ENCODE results near the gene CCDC116.

The CCDC116 gene, protein sequence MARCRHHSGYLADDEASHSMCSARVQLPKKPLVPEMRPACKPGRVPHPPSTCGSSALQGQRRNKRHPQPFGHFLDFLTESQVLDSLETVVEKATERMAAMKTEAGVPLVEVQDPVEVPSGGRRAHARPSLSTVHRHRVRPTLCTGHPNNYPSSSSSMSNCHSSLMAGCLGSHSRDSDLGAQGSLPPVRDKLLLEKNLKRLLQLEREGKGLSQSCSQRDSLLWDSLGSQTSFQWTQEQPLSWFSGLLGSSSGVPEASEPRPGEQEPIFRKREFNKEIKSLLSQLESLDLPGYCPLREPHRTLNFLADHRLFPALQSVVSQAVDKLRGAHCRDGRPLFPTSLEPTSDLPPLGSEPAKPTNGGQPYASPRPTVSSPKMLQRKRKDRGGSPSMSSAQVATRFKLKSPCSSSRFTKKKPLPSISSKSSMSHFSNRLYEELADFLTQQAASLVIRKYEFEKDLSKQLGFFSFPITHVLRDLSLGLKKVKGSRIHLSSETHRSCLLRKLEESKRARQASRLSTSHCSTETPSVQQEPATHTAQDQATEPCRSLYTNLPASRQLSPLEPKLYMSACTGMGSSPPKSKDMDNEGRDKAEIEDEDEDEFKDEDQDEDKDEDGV

DNA sequence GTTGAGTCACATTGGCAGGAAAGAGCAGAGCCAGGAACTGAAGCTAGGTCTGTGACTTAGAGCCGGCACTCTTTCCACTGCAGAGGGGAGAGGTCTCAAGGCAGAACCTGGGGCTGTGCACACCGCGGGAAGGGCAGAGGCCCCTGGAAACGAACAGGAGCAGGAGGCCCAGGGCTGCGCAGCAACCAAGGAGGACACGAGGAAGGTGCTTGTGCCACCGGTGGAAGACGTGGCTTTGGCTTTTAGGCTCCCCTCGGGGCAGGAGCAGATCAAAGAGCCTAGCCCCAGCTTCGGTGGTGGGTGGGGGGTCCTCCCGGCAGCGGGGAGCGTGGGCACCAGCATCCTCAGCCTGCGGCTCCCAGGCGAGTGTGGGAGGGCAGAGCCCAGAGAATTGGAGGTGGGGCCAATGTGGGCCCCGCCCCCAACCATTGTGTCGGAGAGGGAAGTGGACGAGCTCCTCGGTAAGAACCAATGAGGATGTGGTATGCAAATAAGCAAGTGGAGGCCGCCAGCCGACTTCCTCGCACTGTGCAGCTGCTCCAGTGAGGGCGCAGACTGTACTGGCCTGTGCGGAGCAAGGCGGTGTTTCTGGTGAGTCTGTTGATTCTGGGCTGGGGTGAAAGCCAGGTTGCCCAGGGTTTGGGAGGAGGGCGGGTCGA, at the start of gene CCDC116:
CCDC116 (plus strand) TSS at position 524 of the 659 bp plus-strand sequence. CDS start 422 bp downstream, outside the sequence.
- Histone ChIP-seq H3K9ac (no peak within 1 kb of the TSS), H3K4me3 (no peak within 1 kb of the TSS)

DNA sequence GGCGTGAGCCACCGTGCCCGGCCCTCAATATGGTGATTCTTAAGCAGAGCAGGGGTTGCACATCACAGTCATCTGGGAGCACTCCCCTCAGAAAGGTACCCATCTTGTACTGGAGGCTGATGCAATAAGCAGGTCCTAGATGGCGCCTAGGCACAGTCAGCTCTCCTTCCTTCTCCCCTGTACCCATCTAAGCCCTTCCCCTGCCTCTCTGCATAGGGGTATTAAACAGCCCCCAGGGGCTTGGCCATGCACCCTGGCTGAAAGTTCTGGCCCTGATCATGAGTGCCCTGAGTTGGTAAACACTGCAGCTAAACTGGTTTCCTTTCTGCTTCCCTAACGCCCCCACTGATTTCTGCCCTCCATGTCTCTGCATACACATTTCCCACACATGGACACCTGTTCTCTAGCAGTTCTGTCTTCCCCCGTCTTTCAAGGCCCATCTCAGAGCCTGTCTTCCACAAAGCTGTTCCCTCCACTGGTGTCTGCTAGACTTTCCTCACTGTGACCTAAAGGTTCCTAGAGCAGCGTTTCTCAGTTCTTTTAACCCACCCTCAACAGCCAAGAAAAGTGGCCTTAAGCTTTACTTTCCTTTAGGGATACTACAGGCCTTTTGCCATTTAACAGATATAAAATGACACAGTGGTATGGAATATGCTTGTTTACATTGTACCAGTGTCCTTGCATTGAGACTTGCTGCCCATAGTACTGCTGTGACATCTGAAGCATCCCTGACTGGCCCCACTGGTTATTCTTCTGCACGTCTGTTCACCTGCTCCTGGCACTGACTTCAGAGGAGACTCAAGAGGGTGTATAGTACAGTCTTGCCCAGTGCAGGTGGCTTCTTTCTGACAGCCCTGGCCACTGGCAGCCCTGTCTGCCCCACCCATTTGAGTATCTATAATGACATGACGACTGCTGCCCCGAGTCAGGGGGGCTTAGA, 49.5 kb upstream of the CCDC116 start:
- H3K27me3 ChIP-seq = no peaks in the 10 kb centered on the region
- peak overlapping the region; percentile 23 for H3K4me2 ChIP-seq
- H4K20me1 ChIP-seq = peaks cover 100% of the 10 kb centered on the region
- peaks cover 65% of the 10 kb centered on the region for H3K36me3 ChIP-seq
- H3K9me3 ChIP-seq = no peaks in the 10 kb centered on the region
- peak overlapping the region; percentile 53; the same call in 1 of the 2 replicates for H3K27ac ChIP-seq
- H3K4me1 ChIP-seq = peaks cover 59% of the 10 kb centered on the region
- H3K4me3 ChIP-seq = no peak overlapping the region
- H3K9ac ChIP-seq = peak overlapping the region; percentile 45; the same call in 1 of the 2 replicates
- no peak for TF ChIP-seq Cebpa-rat (IDR thresholded peaks at IDR 0.05)

More for the DNA sequence above, at the start of gene CCDC116:
- Histone ChIP-seq H3K27ac (no peak within 1 kb of the TSS), H4K20me1 (peaks cover 13% of the 10 kb centered on the region), H3K4me2 (no peak within 1 kb of the TSS), H3K4me1 (peaks cover 30% of the 10 kb centered on the region), H3K36me3 (peaks cover 13% of the 10 kb centered on the region), H3K27me3 (no peaks in the 10 kb centered on the region), H3K9me3 (0 out of 2 replicates have a peak, but pooled peaks cover 7% of the 10 kb centered on the region)
- TF ChIP-seq Cebpa-rat (IDR thresholded peaks at IDR 0.05) = no peak

DNA sequence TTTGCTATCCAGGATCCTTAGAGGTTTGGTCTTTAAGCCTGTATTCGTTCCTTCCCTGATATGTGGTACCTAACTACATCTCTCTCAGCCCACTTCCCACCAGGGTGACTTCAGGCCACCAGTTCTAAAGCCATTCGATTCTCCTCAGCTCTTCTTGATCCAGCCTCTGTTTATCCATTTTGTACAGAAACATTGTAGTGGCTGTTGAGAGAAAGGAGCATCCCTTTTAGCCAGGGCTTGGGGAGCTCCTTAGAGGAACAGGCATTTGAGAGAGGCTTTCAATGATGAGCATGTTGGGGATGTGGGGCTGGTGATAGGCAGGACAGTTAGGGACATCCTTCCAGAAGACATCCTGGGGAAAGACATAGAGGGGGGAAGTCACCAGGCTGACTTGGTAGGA, 47.2 kb upstream of the CCDC116 start:
- H4K20me1 ChIP-seq = peaks cover 100% of the 10 kb centered on the region
- H3K4me2 ChIP-seq = no peak overlapping the region
- H3K9ac ChIP-seq = no peak overlapping the region
- no peaks in the 10 kb centered on the region for H3K9me3 ChIP-seq
- H3K4me3 ChIP-seq = no peak overlapping the region
- H3K36me3 ChIP-seq = peaks cover 69% of the 10 kb centered on the region
- H3K27me3 ChIP-seq = no peaks in the 10 kb centered on the region
- TF ChIP-seq Cebpa-rat (IDR thresholded peaks at IDR 0.05) = no peak
- no peak overlapping the region for H3K27ac ChIP-seq
- H3K4me1 ChIP-seq = peaks cover 53% of the 10 kb centered on the region

DNA sequence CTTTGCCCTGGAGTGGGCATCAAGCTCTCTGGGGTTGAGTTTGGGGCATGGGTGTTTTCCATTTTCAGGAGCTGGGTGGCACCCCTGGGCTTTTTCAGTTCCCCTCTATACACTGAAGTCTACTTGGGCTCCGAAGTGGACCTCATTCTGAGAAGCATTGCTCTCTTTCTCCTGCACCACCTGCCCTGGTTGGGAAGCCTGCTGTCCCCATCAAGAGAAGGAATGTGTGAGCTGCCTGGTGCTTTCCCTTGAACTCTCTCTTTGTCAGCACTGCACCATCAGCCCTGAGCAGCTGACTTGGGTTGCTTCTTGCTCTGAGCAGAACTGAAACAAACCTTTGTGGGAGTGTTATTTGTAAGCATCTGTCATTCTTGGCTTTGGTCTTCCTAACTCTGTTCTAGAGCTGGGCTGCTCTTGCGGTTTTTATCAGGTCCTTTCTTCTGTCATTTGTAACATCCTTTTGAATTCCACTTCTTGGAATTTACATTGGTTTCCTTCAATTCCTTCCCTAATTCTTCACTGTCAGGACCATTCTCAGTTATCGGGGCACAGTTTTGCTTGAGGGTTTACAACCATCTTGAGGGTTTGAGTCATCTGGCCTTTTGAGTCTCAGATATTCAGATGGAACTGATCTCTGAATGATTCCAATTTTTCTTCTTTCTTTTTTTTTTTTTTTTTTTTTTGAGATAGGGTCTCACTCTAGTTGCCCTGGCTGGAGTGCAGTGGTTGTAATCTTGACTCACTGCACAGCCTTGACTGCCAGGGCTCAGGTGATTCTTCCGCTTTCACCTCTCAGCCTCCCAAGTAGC, 44.6 kb upstream of the CCDC116 start:
- Histone ChIP-seq H3K36me3 (peaks cover 79% of the 10 kb centered on the region), H4K20me1 (peaks cover 100% of the 10 kb centered on the region), H3K4me2 (peak overlapping the region; percentile 55)

DNA sequence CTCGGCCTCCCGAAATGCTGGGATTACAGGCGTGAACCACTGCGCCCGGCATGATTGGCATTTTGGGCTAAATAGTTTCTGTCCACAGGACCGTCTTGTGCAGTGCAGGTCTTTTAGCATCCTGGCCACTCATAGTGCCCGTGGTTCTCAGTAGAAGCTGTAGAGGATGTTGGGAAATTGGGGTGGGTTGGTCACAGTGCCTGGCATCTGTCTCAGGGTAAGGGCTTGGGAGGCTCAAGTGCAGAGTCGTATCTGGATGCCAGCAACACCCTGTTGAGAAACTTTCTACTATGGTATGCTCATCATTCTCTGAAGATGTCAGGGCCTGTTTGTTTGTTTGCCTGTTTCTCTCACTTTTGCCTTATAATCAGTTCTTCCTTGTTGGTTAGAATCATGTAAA, 43.2 kb upstream of the CCDC116 start:
- no peaks in the 10 kb centered on the region for H3K27me3 ChIP-seq
- H3K27ac ChIP-seq = no peak overlapping the region
- H3K4me3 ChIP-seq = no peak overlapping the region
- no peak overlapping the region for H3K9ac ChIP-seq
- H3K4me2 ChIP-seq = peak overlapping the region; percentile 63; the same call in 1 of the 2 replicates
- H4K20me1 ChIP-seq = peaks cover 100% of the 10 kb centered on the region
- peaks cover 42% of the 10 kb centered on the region for H3K4me1 ChIP-seq
- H3K9me3 ChIP-seq = no peaks in the 10 kb centered on the region
- TF ChIP-seq Cebpa-rat (IDR thresholded peaks at IDR 0.05) = no peak
- H3K36me3 ChIP-seq = peaks cover 84% of the 10 kb centered on the region

More for the DNA sequence above, 44.6 kb upstream of the CCDC116 start:
- H3K27ac ChIP-seq = no peak overlapping the region
- no peaks in the 10 kb centered on the region for H3K9me3 ChIP-seq
- H3K9ac ChIP-seq = no peak overlapping the region; the same call in 1 of the 2 replicates
- H3K27me3 ChIP-seq = no peaks in the 10 kb centered on the region
- H3K4me3 ChIP-seq = no peak overlapping the region
- TF ChIP-seq Cebpa-rat (IDR thresholded peaks at IDR 0.05) = no peak
- peaks cover 43% of the 10 kb centered on the region for H3K4me1 ChIP-seq

DNA sequence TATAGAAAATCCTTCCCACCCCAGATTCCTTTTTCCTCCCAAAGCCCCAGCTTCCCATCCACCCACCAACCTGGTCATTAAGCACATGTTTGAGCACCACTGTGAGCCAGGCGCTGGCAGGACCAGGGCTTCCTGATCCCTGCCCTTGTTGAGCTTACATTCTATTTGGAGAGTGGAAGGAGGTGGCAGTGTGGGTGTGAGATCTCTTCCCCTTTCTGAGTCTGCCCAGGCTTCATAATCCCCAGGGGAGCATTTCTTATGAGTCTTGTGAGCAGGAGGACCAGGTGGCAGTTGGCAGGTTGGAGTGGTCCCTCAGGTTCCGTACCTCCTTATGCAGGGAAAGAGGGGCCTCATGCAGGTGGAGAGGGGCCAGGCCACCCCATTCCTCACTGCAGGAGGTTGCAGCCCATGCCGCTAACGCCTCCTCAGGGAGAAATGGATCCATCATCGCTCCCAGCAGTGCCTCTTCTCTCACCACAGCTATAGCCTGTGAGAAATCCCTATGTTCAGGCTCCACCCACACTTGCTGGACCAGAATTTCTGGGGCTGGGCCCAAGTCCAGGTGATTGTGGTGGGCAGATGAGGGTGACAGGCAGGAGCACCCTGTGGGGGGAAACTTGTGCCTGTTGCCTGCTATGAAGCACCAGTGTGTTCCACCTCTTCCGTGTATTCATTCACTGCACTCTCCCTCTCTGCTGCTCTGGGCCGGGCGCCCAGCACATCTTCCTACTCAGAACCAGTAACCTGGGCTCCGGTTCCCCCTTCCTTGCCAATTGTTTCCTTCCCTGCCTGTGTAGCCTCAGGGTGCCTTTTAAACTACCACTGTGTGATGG, 41.5 kb upstream of the CCDC116 start:
- Histone ChIP-seq H3K4me1 (peaks cover 42% of the 10 kb centered on the region), H3K36me3 (peaks cover 85% of the 10 kb centered on the region), H4K20me1 (peaks cover 100% of the 10 kb centered on the region), H3K4me2 (peak overlapping the region; percentile 63), H3K27me3 (no peaks in the 10 kb centered on the region), H3K9me3 (no peaks in the 10 kb centered on the region; the same call in 1 of the 2 replicates), H3K27ac (peak overlapping the region; percentile 27; the same call in 1 of the 2 replicates), H3K4me3 (no peak overlapping the region), H3K9ac (peak overlapping the region; percentile 45; the same call in 1 of the 2 replicates)
- TF ChIP-seq Cebpa-rat (IDR thresholded peaks at IDR 0.05) = no peak

DNA sequence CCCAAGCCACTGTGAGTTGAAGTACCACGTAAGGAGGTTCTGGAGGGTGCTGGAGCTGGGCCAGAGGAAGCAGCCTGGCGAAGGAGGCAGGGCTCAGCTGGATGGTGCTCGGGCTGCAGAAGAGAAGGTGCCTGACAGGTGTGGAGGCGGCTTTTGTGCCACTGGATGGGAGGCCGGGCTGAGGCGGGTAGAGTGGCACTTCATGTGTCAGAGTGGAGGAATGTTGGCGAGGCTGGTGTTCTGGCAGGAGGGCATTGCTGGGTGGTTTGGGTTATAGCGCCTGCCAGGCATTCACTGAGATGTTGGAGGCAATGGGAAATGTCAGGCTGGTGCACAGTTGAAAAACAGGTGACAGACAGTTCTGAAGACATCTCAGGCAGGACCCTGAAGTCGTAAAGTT, 40.9 kb upstream of the CCDC116 start:
- H3K36me3 ChIP-seq = peaks cover 85% of the 10 kb centered on the region
- H3K4me3 ChIP-seq = no peak overlapping the region
- H3K9ac ChIP-seq = peak overlapping the region; percentile 45; the same call in 1 of the 2 replicates
- H3K9me3 ChIP-seq = no peaks in the 10 kb centered on the region; the same call in 1 of the 2 replicates
- H3K4me1 ChIP-seq = peaks cover 42% of the 10 kb centered on the region
- no peak overlapping the region for H3K27ac ChIP-seq
- TF ChIP-seq Cebpa-rat (IDR thresholded peaks at IDR 0.05) = no peak
- peak overlapping the region; percentile 63 for H3K4me2 ChIP-seq
- H4K20me1 ChIP-seq = peaks cover 100% of the 10 kb centered on the region
- no peaks in the 10 kb centered on the region for H3K27me3 ChIP-seq
